ENCODE data around the gene LOXHD1.

LOXHD1 gene

GRCh38 chr18:46591783-46592391 lies 65.1 kb downstream of the LOXHD1 start:
- no peak for DNase-seq (ENCODE audit: low spot score)
- TF ChIP-seq CTCF (IDR thresholded peaks at IDR 0.05; ENCODE audit: extremely low read depth, missing control alignments): no peak

GRCh38 chr18:46590103-46590502 lies 66.9 kb downstream of the LOXHD1 start:
- no peak for TF ChIP-seq CTCF (IDR thresholded peaks at IDR 0.05; ENCODE audit: extremely low read depth, missing control alignments)
- no peak for DNase-seq (ENCODE audit: low spot score)

GRCh38 chr18:46588971-46589660 lies 67.9 kb downstream of the LOXHD1 start:
- TF ChIP-seq CTCF (IDR thresholded peaks at IDR 0.05; ENCODE audit: extremely low read depth, missing control alignments): no peak

GRCh38 chr18:46587600-46587999 lies 69.4 kb downstream of the LOXHD1 start:
- no peak for DNase-seq (ENCODE audit: low spot score)

More at GRCh38 chr18:46588971-46589660, 67.9 kb downstream of the LOXHD1 start:
- no peak for DNase-seq (ENCODE audit: low spot score)

GRCh38 chr18:46583711-46584110 lies 73.3 kb downstream of the LOXHD1 start:
- DNase-seq (ENCODE audit: low spot score): no peak
- TF ChIP-seq CTCF (IDR thresholded peaks at IDR 0.05; ENCODE audit: extremely low read depth, missing control alignments): no peak

More at GRCh38 chr18:46587600-46587999, 69.4 kb downstream of the LOXHD1 start:
- TF ChIP-seq CTCF (IDR thresholded peaks at IDR 0.05; ENCODE audit: extremely low read depth, missing control alignments): no peak

DNA sequence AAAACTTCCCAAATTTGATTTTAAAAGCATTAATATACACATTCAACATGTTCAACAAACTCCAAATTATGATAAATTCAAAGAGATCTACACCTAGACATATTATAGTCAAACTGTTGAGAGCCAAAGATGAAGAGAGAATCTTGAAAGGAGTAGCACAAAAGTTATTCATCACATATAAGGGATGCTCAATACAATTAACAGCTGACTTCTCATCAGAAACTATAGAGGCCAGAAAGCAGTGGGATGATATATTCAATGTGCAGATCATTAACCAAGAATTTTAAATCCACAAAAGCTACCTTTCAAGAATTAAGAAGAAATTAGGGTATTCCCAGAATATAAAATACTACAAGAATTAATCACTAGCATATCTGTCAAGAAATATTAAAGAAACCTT lies 75.4 kb downstream of the LOXHD1 start:
- no peak for DNase-seq (ENCODE audit: low spot score)

More for the DNA sequence above, 75.4 kb downstream of the LOXHD1 start:
- TF ChIP-seq CTCF (IDR thresholded peaks at IDR 0.05; ENCODE audit: extremely low read depth, missing control alignments): no peak

All from GM20000 (cell line).